ENCODE measurements around the gene CPNE4.
"Not testable (repeated sequence)": the region's sequence is repeated elsewhere in the genome, so short reads cannot be mapped to it uniquely, and the experiment has no call there.

The CPNE4 gene

DNA sequence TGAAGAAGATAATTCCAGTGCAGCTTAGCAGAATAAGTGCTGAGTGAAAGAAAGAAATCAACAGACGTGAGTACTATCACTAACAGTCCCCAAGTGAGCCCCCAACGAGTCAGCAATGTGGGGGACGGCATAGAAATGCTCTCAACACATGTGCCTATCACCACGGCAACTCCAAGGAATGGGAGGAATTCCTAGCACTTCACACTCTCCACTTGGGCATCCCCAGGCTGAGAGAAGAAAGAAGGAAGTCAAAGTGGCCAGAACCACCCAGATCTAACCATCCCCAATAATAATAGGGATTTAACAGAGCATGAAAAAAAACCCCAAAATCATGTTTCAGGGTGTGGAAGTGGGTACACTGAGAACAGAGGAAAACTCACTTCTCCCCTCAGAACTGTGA is 29.3 kb upstream of the CPNE4 start:
- TF ChIP-seq, protein P1, sequence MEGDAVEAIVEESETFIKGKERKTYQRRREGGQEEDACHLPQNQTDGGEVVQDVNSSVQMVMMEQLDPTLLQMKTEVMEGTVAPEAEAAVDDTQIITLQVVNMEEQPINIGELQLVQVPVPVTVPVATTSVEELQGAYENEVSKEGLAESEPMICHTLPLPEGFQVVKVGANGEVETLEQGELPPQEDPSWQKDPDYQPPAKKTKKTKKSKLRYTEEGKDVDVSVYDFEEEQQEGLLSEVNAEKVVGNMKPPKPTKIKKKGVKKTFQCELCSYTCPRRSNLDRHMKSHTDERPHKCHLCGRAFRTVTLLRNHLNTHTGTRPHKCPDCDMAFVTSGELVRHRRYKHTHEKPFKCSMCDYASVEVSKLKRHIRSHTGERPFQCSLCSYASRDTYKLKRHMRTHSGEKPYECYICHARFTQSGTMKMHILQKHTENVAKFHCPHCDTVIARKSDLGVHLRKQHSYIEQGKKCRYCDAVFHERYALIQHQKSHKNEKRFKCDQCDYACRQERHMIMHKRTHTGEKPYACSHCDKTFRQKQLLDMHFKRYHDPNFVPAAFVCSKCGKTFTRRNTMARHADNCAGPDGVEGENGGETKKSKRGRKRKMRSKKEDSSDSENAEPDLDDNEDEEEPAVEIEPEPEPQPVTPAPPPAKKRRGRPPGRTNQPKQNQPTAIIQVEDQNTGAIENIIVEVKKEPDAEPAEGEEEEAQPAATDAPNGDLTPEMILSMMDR (IDR thresholded peaks at IDR 0.05; ENCODE audit: borderline replicate concordance, insufficient read depth, low read depth, low read length) = no peak
- H3K4me3 ChIP-seq (ENCODE audit: low read depth, low read length) = no peak overlapping the region

GRCh38 chr3:132062535-132062934 is 27.7 kb upstream of the CPNE4 start:
- TF ChIP-seq, protein P1 (IDR thresholded peaks at IDR 0.05; ENCODE audit: borderline replicate concordance, insufficient read depth, low read depth, low read length) = no peak

DNA sequence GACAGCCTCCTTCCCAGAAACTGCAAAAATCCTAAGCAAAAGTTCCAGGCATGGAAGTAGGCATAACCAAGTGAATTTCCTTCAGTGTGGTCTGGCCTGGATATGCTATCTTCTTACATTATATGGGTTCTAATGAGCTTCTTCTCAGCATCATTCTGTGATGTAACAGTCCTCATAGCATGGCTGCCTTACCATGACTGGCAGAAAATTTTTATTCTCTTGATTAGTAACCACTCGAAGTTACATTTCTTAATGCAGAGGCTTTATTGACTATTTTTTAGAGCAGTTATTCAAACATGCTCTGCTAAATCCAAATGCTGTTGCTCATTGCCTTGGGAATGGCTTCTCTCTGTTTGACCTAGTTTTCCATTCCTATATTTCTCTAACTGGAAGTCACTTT is 21.1 kb upstream of the CPNE4 start:
- H3K4me3 ChIP-seq (ENCODE audit: low read depth, low read length) = no peak overlapping the region
- TF ChIP-seq, protein P1 (IDR thresholded peaks at IDR 0.05; ENCODE audit: borderline replicate concordance, insufficient read depth, low read depth, low read length) = no peak

More at GRCh38 chr3:132062535-132062934, 27.7 kb upstream of the CPNE4 start:
- no peak overlapping the region for H3K4me3 ChIP-seq (ENCODE audit: low read depth, low read length)

- TF ChIP-seq, protein P1 (IDR thresholded peaks at IDR 0.05; ENCODE audit: borderline replicate concordance, insufficient read depth, low read depth, low read length) = no peak
- H3K4me3 ChIP-seq (ENCODE audit: low read depth, low read length) = no peak overlapping the region
These were observed 12.4 kb upstream of the CPNE4 start for GRCh38 chr3:132047209-132047608.

GRCh38 chr3:132044874-132045273 is 10.1 kb upstream of the CPNE4 start:
- H3K4me3 ChIP-seq (ENCODE audit: low read depth, low read length) = not testable (repeated sequence)

DNA sequence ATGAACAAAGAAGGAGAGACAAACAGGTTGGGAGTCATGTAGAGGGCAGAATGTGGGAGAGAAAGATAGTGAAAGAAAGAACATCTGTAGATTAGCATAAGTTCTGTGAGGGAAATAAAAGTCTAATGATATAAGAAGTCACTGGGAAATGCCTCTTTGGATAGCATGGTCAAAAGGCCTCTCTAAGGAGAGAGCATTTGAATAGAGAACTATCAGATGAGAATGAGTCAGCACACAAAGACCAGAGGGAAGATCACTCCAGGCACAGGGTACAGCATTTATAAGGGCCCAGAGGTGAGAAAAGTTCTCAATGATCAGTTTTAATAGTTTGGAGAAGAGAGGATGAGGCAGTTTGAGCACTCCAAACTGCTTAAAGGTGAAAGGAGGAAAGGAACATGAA is 7.9 kb upstream of the CPNE4 start:
- no peak overlapping the region for H3K4me3 ChIP-seq (ENCODE audit: low read depth, low read length)
- TF ChIP-seq, protein P1 (IDR thresholded peaks at IDR 0.05; ENCODE audit: borderline replicate concordance, insufficient read depth, low read depth, low read length) = no peak

- TF ChIP-seq, protein P1 (IDR thresholded peaks at IDR 0.05; ENCODE audit: borderline replicate concordance, insufficient read depth, low read depth, low read length) = peak; percentile 47; the same call in 1 of the 2 replicates
- no peak overlapping the region for H3K4me3 ChIP-seq (ENCODE audit: low read depth, low read length)
These were observed 3.5 kb upstream of the CPNE4 start for GRCh38 chr3:132038198-132038825.
